COLO829 (cell line): ENCODE data around the gene CHST3.
A peak's percentile ranks its signal among the peaks of the same experiment; 100 is the strongest.
"Not testable (repeated sequence)": the region's sequence is repeated elsewhere in the genome, so short reads cannot be mapped to it uniquely, and the experiment has no call there.

Source experiments
- DNase-seq: peaks from one replicate; pipeline ENCODE4 v3.0.0; 2012; ENCODE audit warnings: low spot score

Gene CHST3

GRCh38 chr10:71973777-71974488, 9.7 kb downstream of the CHST3 start:
- DNase-seq, result no peak

GRCh38 chr10:71974489-71975021, 10.4 kb downstream of the CHST3 start:
- no peak for DNase-seq

GRCh38 chr10:71975087-71975870, 11.1 kb downstream of the CHST3 start:
- no peak for DNase-seq

GRCh38 chr10:71975871-71976725, 11.9 kb downstream of the CHST3 start:
- DNase-seq, result no peak

GRCh38 chr10:71977614-71977903, 13.4 kb downstream of the CHST3 start:
- DNase-seq, result not testable (repeated sequence)

GRCh38 chr10:71978476-71978875, 14.3 kb downstream of the CHST3 start:
- no peak for DNase-seq

GRCh38 chr10:71978988-71979691, 14.9 kb downstream of the CHST3 start:
- DNase-seq, result no peak

GRCh38 chr10:71979692-71980062, 15.5 kb downstream of the CHST3 start:
- DNase-seq, result no peak

GRCh38 chr10:71980181-71981014, 16.2 kb downstream of the CHST3 start:
- DNase-seq, result no peak

GRCh38 chr10:71981015-71981875, 17.1 kb downstream of the CHST3 start:
- peak; percentile 91 for DNase-seq

GRCh38 chr10:71981876-71982230, 17.7 kb downstream of the CHST3 start:
- no peak for DNase-seq

GRCh38 chr10:71982269-71983178, 18.3 kb downstream of the CHST3 start:
- no peak for DNase-seq

GRCh38 chr10:71984126-71984808, 20.1 kb downstream of the CHST3 start:
- DNase-seq, result no peak

GRCh38 chr10:71984809-71985388, 20.7 kb downstream of the CHST3 start:
- no peak for DNase-seq

- no peak for DNase-seq
Observed at GRCh38 chr10:71985542-71986250, 21.5 kb downstream of the CHST3 start.

- DNase-seq, result not testable (repeated sequence)
Observed at GRCh38 chr10:71988895-71989294, 24.7 kb downstream of the CHST3 start.
